Kidney tubule cell (primary cell): Measurements from ENCODE around the gene ZNF132.

Experiments used
- DNase-seq: peaks from one replicate; pipeline ENCODE4 v3.0.0-alpha.2; 2018; ENCODE audit warnings: low spot score

Gene ZNF132

GRCh38 chr19:58406818-58407657 is 32.9 kb downstream of the ZNF132 start:
- DNase-seq = peak; percentile 25

DNA sequence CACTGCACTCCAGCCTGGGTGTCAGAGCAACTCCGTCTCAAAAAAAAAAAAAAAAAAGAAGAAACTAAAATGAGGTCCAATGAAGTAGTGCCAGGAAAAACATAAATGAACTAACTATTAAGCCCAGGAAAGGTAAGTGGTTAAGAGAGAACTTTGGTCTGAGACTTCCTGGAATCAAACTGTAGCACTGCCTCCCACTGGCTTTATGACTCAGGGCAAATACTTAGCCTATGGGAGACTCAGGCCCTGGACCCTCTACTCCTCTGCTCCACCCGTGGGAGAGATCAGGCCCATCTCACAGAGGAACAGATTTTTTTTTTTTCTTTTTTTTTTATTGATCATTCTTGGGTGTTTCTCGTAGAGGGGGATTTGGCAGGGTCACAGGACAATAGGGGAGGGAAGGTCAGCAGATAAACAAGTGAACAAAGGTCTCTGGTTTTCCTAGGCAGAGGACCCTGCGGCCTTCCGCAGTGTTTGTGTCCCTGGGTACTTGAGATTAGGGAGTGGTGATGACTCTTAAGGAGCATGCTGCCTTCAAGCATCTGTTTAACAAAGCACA is 36.0 kb downstream of the ZNF132 start:
- DNase-seq = peak; percentile 17

GRCh38 chr19:58401840-58402421 is 38.0 kb downstream of the ZNF132 start:
- DNase-seq = no peak

DNA sequence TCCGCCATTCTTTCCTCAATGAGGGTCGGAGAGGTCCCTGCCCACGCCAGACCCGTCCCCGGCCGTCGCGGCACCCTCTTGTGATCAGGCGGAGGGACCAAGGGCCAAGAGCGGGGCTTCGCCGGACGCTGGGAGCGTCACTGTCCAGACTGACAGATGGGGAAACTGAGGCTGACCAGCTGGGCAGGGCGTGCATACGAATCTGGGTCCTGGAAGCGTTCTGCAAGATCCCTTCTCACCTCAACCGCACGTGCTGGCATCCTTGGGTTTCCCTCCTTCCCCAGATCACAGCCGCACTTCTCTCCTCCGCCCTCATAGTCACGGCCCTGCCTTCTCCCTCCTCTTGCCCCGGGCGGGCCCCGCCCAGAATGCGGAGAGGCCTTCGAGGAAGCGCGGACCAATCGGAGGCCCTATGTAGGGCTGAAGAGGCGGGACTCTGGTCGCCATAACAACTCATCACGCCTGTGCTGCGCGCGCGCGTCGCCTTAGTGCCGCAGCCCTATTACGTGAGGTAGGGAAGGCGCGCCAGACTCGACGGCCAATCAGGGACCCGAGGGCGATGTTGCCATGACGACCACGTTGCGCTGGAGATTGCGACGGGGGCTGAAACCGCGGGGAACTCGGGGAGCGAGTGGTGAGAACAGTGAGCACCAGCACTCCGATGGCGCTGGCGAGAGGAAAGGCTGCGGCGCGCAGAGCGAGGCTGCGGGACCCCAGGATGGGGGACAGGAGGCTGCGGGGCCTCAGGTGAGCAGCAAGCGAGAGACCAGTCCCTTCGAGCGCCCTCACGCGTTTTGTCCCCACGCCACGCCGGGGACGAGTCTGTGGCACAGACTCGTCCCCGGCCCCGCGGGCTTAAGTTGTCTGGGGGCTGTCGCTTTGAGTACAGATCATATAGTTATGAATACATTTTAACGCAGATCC is 38.8 kb downstream of the ZNF132 start:
- peak; percentile 100 for DNase-seq

GRCh38 chr19:58400316-58400915 is 39.5 kb downstream of the ZNF132 start:
- DNase-seq = peak; percentile 16

DNA sequence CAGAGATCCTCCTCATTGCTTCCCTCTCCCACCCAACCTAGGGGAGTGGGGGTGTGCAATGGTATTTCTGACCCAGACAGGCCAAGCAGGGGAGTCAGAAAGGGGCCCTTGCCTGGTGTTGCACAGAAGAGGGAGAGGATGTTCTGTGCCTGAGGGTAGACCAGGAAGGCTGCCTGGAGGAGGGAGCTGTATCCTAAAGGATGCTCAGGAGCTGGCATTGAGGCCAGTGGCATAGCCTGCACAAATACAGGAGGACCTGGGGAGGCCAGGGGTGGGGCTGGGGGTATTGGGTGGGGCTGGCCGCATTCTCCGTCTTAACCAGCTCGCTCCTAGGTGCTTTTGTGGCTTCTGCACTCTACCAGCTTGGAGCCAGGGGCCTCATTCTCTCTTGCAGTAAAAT is 40.0 kb downstream of the ZNF132 start:
- DNase-seq = no peak

DNA sequence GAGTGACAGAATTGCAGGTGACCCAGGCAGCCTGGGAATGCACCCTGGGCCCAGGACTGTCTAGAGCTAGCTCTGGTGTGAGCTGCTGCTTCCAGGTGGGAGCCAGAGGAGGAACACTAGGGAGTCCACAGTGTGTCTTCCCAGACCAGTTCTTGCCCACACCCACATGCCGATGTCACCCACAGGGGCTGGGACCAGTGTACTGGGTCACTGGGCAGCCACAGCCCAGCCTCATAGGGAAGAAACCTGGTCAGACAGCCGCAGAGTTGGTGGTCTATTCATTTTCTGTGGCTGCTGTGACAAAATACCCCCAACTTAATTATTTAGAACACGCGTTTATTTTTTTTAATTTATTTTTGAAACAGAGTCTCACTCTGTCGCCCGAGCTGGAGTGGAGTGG is 41.4 kb downstream of the ZNF132 start:
- no peak for DNase-seq

- no peak for DNase-seq
Observed at GRCh38 chr19:58398087-58398486, 41.9 kb downstream of the ZNF132 start.

DNA sequence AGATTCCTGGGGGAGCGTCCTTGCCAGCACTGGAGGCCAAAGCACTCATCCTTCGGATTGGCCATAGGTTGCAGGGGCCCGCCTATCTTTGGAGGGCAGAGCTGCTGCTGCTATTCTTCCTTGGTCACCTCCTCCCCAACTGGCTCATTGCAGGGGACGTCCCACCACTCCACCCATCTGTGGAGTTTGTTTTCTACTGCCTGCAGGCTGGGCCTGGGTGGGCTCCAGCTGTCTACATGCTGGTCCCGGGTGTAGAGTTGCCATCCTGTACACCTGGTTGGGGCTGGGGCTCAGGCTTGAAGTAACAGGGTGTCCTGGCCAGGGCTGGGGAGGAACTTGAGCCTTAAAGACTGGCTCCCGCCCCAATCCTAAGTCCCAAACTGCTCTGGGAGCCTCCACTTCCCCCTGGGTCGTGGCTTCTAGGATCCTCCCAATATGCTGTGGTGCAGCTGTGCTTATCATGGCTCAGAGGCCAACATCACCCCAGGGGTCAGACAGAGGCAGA is 42.4 kb downstream of the ZNF132 start:
- no peak for DNase-seq

DNA sequence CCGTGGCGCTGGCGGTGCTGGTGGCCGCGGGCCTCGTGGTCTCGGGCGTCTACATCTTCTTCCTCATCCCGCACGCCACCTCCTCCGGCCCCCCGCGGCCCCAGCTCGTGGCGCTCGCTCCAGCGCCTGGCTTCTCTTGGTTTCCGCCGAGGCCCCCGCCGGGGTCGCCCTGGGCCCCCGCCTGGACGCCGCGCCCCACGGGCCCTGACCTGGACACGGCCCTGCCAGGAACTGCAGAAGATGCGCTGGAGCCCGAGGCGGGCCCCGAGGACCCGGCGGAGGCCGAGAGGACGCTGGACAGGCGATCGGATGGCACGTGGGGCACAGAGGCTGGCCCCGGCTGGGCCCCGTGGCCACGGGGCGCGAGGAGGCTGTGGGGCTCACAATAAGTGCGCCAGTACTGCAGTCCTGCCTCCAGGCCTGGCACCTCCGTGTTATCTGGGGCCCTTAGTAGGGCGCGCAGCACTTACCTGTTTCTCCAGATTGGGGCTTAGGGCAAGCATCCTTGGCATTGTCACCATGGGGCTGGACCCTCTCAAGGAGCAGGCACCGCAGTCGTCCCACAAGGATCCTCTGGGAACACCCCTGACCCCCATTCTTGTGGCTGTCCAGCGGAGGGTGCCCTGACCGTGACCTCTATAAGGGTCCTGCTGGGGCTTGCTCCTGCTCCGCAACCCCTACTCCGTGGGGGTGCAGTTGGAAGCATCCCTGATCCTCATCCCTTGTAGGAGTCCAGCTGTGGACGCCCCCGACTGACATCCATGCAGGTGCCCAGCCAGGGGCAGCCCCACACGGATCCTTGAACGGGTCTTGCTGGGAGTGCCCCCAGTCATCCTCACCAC is 43.0 kb downstream of the ZNF132 start:
- DNase-seq = no peak

DNA sequence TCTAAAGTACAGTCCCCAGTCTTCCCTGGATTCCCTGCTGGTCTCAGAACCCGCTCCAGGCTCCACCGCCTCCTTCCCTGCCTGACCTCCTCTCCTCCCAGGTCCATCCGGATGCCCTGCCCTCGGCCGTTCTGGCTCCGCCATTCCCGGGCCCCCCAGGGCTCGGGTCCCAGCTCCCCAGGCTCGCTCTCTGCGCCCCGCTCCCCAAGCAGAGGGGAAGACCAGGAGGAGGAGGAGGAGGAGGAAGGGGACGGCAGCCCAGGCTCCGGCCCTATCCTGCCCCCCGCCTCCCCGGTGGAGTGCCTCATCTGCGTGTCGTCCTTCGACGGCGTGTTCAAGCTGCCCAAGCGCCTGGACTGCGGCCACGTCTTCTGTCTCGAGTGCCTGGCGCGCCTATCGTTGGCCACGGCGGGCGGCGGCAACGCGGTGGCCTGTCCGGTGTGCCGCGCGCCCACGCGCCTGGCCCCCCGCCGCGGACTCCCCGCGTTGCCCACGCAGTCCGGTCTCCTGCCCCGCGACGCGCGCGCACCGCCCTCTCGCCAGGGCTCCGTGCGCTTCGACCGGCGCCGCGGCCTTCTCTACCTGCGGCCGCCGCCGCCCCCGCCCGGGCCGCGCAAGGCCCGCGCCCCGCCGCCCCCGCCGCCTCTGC is 43.9 kb downstream of the ZNF132 start:
- DNase-seq = no peak

DNA sequence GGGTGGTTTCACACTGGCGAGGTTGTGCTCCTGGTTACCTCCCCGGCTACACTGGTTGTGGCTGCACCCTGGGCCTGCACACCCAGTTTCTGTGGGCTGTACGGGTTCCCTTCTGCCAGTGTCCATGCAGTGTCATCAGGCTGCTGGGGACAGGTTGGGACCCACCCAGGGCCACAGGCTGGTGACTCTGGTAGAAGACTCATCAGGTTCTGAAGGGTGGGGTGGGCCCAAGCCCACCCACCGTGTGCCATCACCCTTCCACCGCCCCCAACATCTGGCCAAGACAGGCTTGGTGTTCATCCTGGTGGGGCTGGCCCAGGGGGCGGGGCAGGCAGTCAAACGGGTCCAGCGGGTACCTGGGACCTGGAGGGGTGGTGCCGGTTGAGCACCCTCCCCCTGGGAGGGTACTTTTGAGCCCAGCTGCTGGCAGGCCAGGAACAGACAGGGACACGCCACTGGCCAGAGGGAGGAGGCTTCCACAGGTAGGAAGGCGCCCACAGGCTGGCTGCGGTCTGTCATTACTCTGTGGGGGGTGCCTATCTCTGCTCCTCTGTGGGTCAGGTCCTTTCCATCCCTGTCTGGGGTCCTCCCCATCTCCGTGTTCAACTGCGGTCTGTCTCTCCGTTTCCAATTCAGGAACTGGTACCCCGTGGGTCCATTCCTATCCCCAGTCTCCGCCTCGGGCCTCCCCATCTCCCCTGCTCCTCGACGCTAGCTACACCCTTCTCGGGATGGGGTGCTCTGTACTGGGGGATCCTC is 44.6 kb downstream of the ZNF132 start, which contains the start of gene RNF225:
Gene RNF225, plus strand, starts transcription at position 437 of the 759 bp plus-strand sequence. CDS start 434 bp downstream, outside the sequence.
- DNase-seq = peak; percentile 47

GRCh38 chr19:58394821-58395219 is 45.1 kb downstream of the ZNF132 start:
- DNase-seq = peak; percentile 33

DNA sequence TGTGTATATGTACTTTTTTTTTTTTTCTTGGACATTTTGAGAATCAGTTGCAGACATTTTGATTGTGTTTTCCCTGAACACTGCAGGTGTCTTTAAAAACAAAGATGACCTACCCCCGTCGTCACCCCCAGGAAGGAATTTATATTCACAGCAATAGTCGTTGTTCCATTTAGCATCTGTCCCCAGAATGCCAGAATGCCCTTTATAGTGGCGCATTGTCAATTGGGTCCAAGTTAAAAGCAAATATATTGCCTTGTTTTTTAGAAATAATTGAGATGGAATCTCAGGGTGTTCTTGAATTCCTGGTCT is 46.3 kb downstream of the ZNF132 start:
- DNase-seq = no peak

- no peak for DNase-seq
Observed at GRCh38 chr19:58392945-58393724, 46.8 kb downstream of the ZNF132 start.

- no peak for DNase-seq
Observed at GRCh38 chr19:58388175-58388526, 51.8 kb downstream of the ZNF132 start.

GRCh38 chr19:58387338-58388174 is 52.4 kb downstream of the ZNF132 start:
- DNase-seq = no peak
